Endothelial cell (in vitro differentiated cells): Measurements from ENCODE around the gene SND1. TPM values are rescaled to one million over a fixed set of nuclear protein-coding genes. Genes with fewer than 3 reads are reported as not detected.

Source experiments
- DNase-seq: peaks from one replicate; pipeline ENCODE4 v3.0.0; 2021; ENCODE audit warnings: low spot score
- H3K27ac Mint-ChIP-seq: one replicate; pipeline ENCODE4 v1.8.0; 2021; ENCODE audit warnings: mixed read lengths, inconsistent platforms; ENCODE audit not compliant: unreplicated experiment
- H3K27me3 Mint-ChIP-seq: one replicate; pipeline ENCODE4 v1.8.0; 2021; ENCODE audit warnings: mild to moderate bottlenecking, moderate library complexity, mixed read lengths, inconsistent platforms; ENCODE audit not compliant: unreplicated experiment
- H3K36me3 Mint-ChIP-seq: one replicate; pipeline ENCODE4 v1.8.0; 2021; ENCODE audit warnings: mild to moderate bottlenecking, low read depth, mixed read lengths, inconsistent platforms; ENCODE audit not compliant: unreplicated experiment
- H3K4me1 Mint-ChIP-seq: one replicate; pipeline ENCODE4 v1.8.0; 2021; ENCODE audit warnings: mild to moderate bottlenecking, mixed read lengths, inconsistent platforms; ENCODE audit not compliant: unreplicated experiment
- H3K4me3 Mint-ChIP-seq: one replicate; pipeline ENCODE4 v1.8.0; 2021; ENCODE audit warnings: mild to moderate bottlenecking, mixed read lengths, inconsistent platforms; ENCODE audit not compliant: unreplicated experiment
- H3K9me3 Mint-ChIP-seq: one replicate; pipeline ENCODE4 v1.8.0; 2021; ENCODE audit warnings: mixed read lengths, inconsistent platforms; ENCODE audit not compliant: unreplicated experiment
- CTCF ChIP-seq: fragments of 200-600 bp; sonication (generic); IDR thresholded peaks from one replicate; pipeline ENCODE4 v1.5.0; 2021; ENCODE audit warnings: antibody characterized with exemption; ENCODE audit not compliant: unreplicated experiment
- total RNA-seq: library from RNA; stranded (reverse); fragmentation: NEBNext Ultra II Directional; extraction: Animal tissue kit (Norgen Biotek cat#: 25700); gene quantifications from one replicate; pipeline ENCODE4 v1.2.1, GENCODE V29; 2021; ENCODE audit not compliant: unreplicated experiment

Gene SND1
- total RNA-seq, 1 donor from 2014 or later: 375 TPM

GRCh38 chr7:128045158-128045557, 393.2 kb downstream of the SND1 start:
- no peak overlapping the region for H3K27ac Mint-ChIP-seq
- TF ChIP-seq CTCF: no peak
- peaks cover 6% of the 10 kb centered on the region for H3K36me3 Mint-ChIP-seq
- no peak for DNase-seq
- no peaks in the 10 kb centered on the region for H3K9me3 Mint-ChIP-seq
- no peak overlapping the region for H3K4me3 Mint-ChIP-seq
- peaks cover 7% of the 10 kb centered on the region for H3K27me3 Mint-ChIP-seq
- peaks cover 21% of the 10 kb centered on the region for H3K4me1 Mint-ChIP-seq

GRCh38 chr7:128045766-128046165, 393.8 kb downstream of the SND1 start:
- Mint-ChIP-seq H3K36me3 (peaks cover 6% of the 10 kb centered on the region), H3K27me3 (peaks cover 7% of the 10 kb centered on the region), H3K27ac (peak overlapping the region; percentile 26), H3K9me3 (no peaks in the 10 kb centered on the region), H3K4me1 (peaks cover 21% of the 10 kb centered on the region), H3K4me3 (no peak overlapping the region)
- no peak for TF ChIP-seq CTCF
- DNase-seq: no peak

- Mint-ChIP-seq H3K27ac (no peak overlapping the region), H3K36me3 (peaks cover 14% of the 10 kb centered on the region), H3K4me1 (peaks cover 70% of the 10 kb centered on the region), H3K9me3 (no peaks in the 10 kb centered on the region), H3K27me3 (peaks cover 5% of the 10 kb centered on the region), H3K4me3 (no peak overlapping the region)
- no peak for TF ChIP-seq CTCF
- DNase-seq: no peak
Measured at GRCh38 chr7:128052404-128052803, 400.4 kb downstream of the SND1 start.

- H3K27ac Mint-ChIP-seq: no peak overlapping the region
- no peak for DNase-seq
- no peak for TF ChIP-seq CTCF
- H3K4me1 Mint-ChIP-seq: peaks cover 73% of the 10 kb centered on the region
- H3K9me3 Mint-ChIP-seq: no peaks in the 10 kb centered on the region
- H3K36me3 Mint-ChIP-seq: peaks cover 17% of the 10 kb centered on the region
- no peak overlapping the region for H3K4me3 Mint-ChIP-seq
- H3K27me3 Mint-ChIP-seq: peaks cover 8% of the 10 kb centered on the region
Measured at GRCh38 chr7:128053023-128053422, 401.0 kb downstream of the SND1 start.

- Mint-ChIP-seq H3K36me3 (peaks cover 17% of the 10 kb centered on the region), H3K4me1 (peaks cover 68% of the 10 kb centered on the region), H3K27ac (no peak overlapping the region), H3K9me3 (no peaks in the 10 kb centered on the region), H3K4me3 (no peak overlapping the region), H3K27me3 (peaks cover 10% of the 10 kb centered on the region)
- no peak for TF ChIP-seq CTCF
- no peak for DNase-seq
Measured at GRCh38 chr7:128053991-128054390, 402.0 kb downstream of the SND1 start.
